ENCODE measurements around the gene TNFRSF25.

DNA sequence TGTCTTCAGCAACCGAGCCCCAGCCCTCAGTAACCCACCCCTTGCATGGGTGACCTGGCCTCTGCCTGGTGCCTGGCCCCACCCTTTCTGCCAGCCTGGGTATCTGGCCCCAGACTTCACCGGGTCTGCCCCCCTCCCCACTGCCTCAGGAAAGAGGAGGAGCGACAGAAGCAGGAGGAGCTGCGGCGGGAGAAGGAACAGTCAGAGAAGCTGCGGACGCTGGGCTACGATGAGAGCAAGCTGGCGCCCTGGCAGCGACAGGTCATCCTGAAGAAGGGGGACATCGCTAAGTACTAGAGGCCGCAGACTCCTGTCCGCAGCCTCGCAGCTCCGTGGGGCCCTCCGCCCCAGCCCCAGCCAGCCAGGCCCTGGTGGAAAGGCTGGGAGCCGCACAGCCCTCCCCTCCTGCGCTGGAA lies 6.1 kb downstream of the TNFRSF25 start:
- TF ChIP-seq, protein P1, sequence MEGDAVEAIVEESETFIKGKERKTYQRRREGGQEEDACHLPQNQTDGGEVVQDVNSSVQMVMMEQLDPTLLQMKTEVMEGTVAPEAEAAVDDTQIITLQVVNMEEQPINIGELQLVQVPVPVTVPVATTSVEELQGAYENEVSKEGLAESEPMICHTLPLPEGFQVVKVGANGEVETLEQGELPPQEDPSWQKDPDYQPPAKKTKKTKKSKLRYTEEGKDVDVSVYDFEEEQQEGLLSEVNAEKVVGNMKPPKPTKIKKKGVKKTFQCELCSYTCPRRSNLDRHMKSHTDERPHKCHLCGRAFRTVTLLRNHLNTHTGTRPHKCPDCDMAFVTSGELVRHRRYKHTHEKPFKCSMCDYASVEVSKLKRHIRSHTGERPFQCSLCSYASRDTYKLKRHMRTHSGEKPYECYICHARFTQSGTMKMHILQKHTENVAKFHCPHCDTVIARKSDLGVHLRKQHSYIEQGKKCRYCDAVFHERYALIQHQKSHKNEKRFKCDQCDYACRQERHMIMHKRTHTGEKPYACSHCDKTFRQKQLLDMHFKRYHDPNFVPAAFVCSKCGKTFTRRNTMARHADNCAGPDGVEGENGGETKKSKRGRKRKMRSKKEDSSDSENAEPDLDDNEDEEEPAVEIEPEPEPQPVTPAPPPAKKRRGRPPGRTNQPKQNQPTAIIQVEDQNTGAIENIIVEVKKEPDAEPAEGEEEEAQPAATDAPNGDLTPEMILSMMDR (IDR thresholded peaks at IDR 0.05): no peak
- TF ChIP-seq POLR2A (IDR thresholded peaks at IDR 0.05): no peak
